Activated CD4-positive, alpha-beta T cell treated with anti-CD3 and anti-CD28 coated beads for 1 hour (primary cell): Measurements from ENCODE around the gene SYNPO2.

Experiments used
- DNase-seq: peaks from one replicate; pipeline ENCODE4 v3.0.0-alpha.2; 2020

SYNPO2 gene

DNA sequence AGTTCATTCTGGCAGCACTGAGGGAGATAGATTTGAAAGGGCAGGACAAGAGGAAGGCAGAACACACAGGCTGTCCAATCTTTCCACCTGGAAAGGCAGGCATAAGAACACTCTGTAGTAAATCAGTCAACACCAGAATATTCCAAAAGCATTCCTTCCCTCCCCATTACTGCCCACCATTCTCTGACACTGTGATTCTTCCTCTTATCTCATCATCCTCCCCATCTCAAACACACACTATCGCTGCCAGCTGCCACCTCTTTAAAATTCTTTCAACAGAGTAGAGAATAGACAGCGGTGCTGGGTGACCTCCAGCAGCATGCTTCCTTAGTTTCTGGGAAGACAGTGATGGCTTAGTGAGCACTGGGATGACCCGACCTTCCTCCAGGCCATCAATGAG is 193.3 kb downstream of the SYNPO2 start:
- no peak for DNase-seq

DNA sequence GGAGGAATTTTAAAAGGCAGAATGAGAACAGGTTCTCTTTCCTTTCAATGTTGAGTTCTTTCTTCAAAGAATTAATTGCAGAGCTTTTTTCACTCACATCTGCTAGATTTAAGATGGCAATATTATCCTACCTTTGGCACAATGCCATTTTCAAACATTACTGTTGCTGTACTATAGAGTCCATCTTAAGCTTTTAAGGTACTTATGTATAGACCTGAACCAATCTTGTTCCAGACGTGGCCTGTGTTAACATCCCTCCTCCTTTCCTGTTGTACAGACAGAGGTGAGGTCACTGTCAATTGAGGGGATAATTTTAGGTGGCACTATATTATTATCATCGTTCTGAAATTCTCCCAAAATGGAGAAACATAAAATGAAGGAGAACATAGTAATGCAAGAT is 194.0 kb downstream of the SYNPO2 start:
- no peak for DNase-seq

DNA sequence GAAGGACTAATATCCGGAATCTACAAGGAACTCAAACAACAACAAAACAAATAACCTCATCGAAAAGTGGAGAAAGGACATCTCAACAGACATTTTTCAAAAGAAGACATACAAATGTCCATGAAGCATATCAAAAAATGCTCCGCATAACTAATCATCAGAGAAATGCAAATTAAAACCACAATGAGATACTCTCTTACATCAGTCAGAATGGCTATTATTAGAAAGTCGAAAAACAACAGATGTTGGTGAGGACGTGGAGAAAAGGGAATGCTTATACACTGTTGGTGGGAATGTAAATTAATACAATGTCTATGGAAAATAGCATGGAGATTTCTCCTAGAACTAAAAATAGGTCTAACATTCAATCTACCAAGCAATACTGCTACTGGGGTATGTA is 195.9 kb downstream of the SYNPO2 start:
- no peak for DNase-seq

DNA sequence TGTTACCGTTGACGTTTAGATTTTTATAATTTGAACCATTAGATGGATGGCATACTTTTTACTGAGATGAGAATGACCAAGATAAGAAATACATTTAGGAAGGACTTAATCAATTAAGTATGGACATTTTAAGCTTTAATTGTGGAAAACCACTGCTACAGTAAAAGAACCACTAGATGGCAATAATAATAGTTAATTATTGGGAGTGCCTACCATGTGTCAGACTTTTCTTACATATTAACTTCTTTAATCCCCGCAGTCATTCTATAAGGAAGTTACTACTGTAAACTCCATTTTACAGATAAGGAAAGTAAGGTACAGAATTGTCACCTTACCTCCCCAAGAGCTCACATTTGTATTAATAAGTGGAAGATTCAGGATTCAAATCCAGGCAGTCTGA is 198.5 kb downstream of the SYNPO2 start:
- DNase-seq: no peak

DNA sequence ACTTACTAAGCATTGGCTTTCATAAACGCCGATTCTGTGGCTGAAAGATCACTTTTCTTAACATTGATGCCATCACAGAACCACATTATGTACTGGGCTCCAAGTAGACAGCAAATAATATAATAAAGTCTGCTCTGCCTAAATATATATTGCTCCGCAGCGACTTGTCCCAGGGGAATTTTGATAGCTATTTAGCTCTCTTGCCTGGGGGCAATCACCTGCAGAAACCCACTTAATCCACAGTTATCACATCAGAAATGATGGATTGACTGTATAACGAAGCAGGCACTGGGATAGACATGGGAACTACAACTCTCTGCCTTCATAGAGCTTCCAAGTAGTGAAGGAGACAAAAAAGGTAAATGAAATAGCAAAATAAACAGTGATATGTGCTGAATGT is 199.0 kb downstream of the SYNPO2 start:
- DNase-seq: no peak

DNA sequence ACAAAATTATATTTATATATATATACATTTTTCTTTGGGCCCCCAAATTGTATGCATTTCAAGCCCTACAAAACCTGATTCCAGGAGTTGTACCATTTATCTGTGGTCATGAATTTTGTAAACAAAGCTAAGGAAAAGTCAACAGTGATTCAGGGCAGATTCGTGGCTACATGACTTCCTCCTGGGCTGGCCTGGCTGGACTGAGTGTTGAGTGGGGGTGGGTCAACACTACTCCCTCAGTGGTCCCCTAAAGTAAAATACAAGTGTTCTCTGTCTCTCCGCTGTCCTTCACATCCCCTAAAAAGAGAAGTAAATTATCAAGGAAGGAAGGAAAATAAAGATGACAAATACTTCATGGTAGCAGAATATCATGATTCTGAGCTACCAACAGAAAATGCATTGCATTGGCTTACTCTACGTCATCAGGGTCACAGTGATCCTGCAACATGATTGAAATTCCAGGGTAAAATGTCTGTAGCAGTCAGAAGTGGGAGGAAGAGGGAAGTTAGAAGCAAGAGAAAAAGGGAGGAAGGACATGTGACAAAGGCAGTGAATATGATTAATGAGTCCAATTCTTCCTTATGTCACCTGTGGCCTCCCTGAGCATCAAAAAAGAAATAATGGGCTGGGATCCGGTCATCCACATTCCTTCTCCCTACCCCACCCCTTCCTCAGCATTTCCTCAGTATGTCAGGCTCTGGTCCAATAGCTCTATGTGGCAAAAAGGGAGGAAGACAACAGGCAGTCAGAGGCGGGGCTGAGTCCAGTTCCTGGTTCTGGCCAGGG is 204.6 kb downstream of the SYNPO2 start:
- no peak for DNase-seq

DNA sequence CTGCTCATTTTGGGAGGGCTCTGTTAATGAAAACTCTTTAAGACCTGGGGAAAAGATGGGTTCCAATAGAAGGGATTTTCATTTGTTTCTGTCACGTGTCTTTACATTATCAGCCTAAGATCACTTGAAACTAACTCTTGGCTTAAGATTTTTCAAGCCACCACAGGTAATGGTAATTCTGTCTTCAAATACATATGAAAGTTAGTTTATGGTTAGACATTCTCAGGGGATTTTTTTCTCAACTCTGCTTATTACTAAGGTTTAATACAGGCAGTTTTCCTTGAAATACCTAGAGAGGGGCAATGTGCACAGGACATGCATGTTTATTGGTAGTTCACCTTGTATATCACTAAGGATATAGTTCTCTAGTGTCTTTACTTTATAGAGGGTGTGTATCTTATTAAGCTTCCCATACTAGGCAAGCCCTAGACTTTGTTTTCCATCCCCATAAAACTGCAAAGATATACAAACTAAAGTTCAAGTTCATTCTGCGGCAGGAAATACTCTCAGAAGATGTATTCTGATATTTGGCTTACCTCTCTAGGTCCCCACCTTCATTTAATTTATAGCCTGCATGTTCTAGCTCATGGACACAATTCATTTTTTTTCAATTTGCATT is 208.7 kb downstream of the SYNPO2 start:
- DNase-seq: no peak

DNA sequence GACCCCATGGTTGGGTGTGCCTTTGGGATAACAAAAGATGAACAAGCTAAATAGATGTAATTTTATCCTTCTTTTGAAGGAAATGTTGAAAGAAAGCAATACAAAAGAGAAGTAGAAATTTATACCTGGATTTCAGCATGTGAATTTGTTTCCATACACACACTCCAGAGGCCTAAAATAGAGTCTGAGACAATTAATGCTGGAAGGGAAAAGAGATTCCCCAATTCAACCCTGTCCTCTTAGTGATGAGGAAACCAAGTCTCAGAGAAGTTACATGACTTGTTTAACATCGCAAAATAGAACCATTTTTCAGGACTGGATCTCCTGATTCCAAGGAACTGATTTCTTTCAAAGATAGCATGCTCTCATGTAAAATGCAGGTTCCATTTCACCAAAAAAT is 209.7 kb downstream of the SYNPO2 start:
- no peak for DNase-seq

DNA sequence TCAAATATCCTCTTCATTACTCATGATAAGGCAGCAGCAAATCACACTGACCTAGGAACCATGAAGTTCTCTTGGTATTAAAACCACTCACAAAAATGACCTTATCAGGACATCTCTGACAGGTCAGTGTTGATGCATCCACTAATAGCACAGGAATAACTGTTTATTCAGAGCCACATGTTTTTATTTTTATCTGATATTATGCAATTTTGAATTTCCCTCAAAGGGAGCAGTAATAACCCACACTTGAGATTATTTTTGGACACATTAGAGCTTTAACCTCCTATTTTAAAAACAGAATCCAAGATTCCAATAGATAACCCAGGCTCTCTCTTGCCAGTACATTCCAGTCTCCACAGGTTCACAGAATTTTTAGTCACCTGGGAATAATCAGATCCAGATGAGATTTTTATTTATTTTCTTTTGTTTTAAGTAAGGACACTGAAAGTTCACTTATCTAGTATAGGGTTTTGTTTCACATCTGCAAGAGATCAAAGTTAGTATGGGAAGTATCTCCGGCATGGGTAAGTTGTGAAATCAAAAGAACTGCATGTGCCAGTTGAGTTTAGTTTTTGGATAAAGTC is 210.7 kb downstream of the SYNPO2 start:
- DNase-seq: no peak

DNA sequence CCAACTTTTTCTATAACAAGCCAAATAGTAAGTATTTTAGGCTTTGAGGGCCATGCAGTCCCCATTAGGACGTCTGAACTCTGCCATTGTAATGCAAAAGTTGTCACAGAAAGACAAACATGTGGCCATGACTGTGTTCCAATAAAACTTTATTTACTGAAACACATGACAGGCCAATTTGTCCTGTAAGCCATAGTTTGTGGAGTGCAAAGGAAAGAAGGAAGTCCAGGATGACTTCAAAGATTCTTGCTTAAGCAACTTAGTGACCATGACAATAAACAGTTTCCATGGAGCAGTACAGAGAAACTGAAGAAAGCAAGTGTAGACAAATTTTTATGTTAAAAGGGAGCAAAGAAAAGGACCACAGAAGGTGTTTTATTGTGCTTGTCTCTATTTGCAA is 212.0 kb downstream of the SYNPO2 start:
- no peak for DNase-seq

DNA sequence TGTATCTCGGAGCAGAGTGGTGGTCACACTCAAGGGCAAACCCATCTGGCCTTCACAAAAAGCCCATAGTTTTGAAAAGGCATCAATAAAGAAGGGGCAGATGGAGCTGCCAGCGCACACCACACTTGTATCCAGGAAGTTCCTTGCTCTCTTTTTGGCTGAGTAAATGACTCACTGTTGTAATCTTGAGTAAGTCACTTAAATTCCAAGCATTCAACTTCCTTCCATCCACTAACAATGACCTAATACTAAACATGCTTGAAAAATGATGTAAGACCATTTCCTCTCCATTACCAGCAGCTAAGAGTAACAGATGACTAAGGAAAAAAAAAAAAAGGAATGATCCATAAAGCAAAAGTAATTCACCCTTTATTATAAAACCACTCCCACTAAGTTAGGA is 214.6 kb downstream of the SYNPO2 start:
- no peak for DNase-seq

DNA sequence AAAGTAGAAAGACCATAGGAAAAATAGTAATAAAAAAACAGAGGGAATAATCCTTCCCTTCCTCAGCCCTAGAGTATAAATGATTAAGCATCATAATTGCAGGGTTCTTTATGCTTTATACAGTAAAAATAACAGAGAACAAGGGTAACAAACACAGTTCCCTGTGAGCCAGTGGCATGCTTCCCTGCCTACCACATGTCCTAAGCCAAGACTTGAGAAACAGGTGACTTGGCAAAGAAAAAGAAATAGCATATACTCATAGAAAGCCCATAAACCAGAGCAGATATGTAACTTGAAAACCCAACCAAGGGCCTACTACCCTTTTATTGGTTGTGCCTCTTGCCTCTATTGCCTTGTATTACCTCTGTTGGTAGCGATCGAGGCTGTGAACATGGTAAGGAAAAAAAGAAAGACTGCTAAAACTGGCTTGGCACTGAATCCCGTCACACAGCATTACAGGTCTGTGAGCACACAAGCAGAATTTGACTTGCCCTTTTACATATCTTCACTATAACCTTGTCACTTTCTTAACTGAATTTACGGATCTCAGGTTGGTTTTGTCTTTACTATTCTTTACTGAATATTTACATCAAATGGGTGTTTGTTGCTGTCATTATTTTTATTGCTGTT is 216.1 kb downstream of the SYNPO2 start:
- no peak for DNase-seq

DNA sequence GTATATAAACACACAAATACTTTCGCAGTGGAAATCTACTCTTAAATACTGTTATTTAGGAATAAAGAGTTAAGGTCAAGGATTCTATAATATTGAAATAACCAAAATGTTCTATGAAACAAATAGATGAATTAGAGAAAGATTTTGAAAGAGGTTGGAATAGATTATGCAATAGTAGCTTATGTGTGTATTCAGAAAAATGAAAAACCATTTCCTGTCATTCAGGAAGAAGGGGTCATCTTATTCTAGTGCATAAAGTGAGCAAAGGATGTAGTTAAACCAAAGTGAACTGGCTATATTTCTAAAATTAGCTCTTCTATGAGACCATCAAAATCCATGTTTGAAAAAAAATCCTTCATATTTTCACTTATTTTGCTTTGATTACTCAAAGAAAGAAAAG is 217.0 kb downstream of the SYNPO2 start:
- DNase-seq: no peak

DNA sequence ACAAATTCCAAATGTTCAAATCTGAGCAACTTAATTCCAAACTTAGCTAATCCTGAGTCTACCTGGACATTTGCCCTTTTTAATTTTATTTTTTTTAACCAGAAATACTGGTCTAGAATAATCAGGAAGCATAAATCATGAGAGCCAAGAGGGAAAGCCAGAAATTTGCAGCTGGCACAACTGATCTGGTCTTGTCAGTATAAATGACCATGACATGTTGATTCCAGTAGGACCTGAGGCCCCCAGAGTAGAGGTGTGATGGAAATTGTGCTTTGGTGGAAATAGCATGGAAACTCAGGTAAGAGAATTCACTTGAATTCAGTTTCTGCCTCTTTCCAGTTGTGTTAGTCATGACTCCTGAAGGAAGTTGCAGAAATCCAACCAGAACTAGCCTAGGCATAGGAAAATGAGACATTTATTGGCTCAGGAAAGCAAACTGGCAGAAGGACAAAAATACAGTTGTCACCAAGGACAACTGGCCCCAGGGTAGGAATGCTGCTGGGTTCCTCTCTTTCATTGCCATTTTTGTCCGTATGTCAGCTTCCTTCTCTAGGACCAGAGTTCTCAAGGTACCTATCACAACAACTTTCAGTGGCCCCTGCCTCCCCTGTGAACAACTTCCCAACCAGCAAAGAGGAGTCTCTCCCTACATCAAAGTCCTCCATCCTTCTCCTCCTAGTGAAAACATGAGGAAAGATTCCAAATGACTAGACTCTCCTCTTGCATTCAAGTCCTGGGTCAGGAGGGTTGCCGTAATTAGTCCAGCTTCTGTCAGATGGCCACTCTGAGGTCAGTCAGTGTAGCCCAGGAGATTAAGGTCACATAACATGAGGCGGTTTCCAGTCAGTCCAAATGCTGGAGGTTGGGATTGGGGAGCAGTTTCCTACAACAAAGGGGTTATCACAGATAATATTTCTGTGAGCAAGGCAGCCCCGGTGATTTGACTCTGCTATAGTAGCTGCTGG is 217.7 kb downstream of the SYNPO2 start:
- no peak for DNase-seq

DNA sequence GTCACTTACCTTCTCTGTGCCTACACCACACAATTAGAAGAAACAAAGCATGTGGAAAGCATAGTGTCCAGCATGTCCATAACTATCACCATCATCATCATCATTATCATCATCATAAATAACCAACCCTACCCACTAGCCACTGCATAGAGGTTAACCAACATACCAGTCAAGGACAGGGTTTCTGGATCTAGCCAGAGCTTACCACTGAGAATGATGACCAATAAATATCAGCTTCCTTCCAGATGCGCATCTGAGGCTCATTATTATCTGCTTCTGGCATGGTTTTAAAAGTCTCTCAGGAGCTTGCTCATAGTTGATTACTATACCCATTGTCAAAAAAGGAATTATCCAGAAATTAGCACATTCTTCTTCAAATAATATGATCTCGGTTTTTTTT is 221.5 kb downstream of the SYNPO2 start:
- DNase-seq: no peak
